GM18870 (cell line): ENCODE measurements around the gene SLC12A7.
"Not testable (repeated sequence)": the region's sequence is repeated elsewhere in the genome, so short reads cannot be mapped to it uniquely, and the experiment has no call there.

Experiments
- ATAC-seq: cut with Tn5 transposase; IDR thresholded peaks from one replicate; pipeline ENCODE4 v1.9.1; 2021; ENCODE audit warnings: moderate library complexity; ENCODE audit not compliant: unreplicated experiment

SLC12A7 gene

GRCh38 chr5:1099926-1100663 is 11.8 kb downstream of the SLC12A7 start:
- no peak for ATAC-seq

- ATAC-seq, result no peak
Observed at GRCh38 chr5:1098986-1099597, 12.8 kb downstream of the SLC12A7 start.

GRCh38 chr5:1097988-1098385 is 13.9 kb downstream of the SLC12A7 start:
- ATAC-seq, result not testable (repeated sequence)

- no peak for ATAC-seq
Observed at GRCh38 chr5:1097381-1097987, 14.4 kb downstream of the SLC12A7 start.

- ATAC-seq, result no peak
Observed at GRCh38 chr5:1096838-1097237, 15.0 kb downstream of the SLC12A7 start.

- ATAC-seq, result no peak
Observed at GRCh38 chr5:1095990-1096363, 15.9 kb downstream of the SLC12A7 start.

- no peak for ATAC-seq
Observed at GRCh38 chr5:1095302-1095989, 16.4 kb downstream of the SLC12A7 start.

- ATAC-seq, result no peak
Observed at GRCh38 chr5:1094670-1095190, 17.1 kb downstream of the SLC12A7 start.

- ATAC-seq, result no peak
Observed at GRCh38 chr5:1093361-1093760, 18.5 kb downstream of the SLC12A7 start.

GRCh38 chr5:1092122-1092521 is 19.7 kb downstream of the SLC12A7 start:
- ATAC-seq, result no peak

- ATAC-seq, result no peak
Observed at GRCh38 chr5:1091632-1092031, 20.2 kb downstream of the SLC12A7 start.

- ATAC-seq, result no peak
Observed at GRCh38 chr5:1090538-1090937, 21.3 kb downstream of the SLC12A7 start.

GRCh38 chr5:1089621-1090040 is 22.2 kb downstream of the SLC12A7 start:
- ATAC-seq, result no peak

- no peak for ATAC-seq
Observed at GRCh38 chr5:1089146-1089545, 22.7 kb downstream of the SLC12A7 start.

GRCh38 chr5:1088726-1089125 is 23.1 kb downstream of the SLC12A7 start:
- no peak for ATAC-seq

GRCh38 chr5:1088031-1088430 is 23.8 kb downstream of the SLC12A7 start:
- ATAC-seq, result no peak

GRCh38 chr5:1087428-1087827 is 24.4 kb downstream of the SLC12A7 start:
- no peak for ATAC-seq

GRCh38 chr5:1086871-1087270 is 25.0 kb downstream of the SLC12A7 start:
- ATAC-seq, result no peak

- no peak for ATAC-seq
Observed at GRCh38 chr5:1086137-1086536, 25.7 kb downstream of the SLC12A7 start.

GRCh38 chr5:1085391-1085790 is 26.5 kb downstream of the SLC12A7 start:
- ATAC-seq, result no peak

GRCh38 chr5:1083823-1084605 is 27.8 kb downstream of the SLC12A7 start:
- no peak for ATAC-seq
